ENCODE measurements around the gene ESPL1.
"Not testable (repeated sequence)": the region's sequence is repeated elsewhere in the genome, so short reads cannot be mapped to it uniquely, and the experiment has no call there.

The ESPL1 gene

GRCh38 chr12:53288322-53288721 is 20.2 kb downstream of the ESPL1 start:
- no peak overlapping the region for H3K4me3 ChIP-seq (ENCODE audit: low read depth, low read length)
- in situ Hi-C loops (cut with HindIII; ENCODE audit: low sequenced_read_pairs) = no loop called here
- DNase-seq (ENCODE audit: low read depth, low spot score) = no peak
- TF ChIP-seq, protein P1, sequence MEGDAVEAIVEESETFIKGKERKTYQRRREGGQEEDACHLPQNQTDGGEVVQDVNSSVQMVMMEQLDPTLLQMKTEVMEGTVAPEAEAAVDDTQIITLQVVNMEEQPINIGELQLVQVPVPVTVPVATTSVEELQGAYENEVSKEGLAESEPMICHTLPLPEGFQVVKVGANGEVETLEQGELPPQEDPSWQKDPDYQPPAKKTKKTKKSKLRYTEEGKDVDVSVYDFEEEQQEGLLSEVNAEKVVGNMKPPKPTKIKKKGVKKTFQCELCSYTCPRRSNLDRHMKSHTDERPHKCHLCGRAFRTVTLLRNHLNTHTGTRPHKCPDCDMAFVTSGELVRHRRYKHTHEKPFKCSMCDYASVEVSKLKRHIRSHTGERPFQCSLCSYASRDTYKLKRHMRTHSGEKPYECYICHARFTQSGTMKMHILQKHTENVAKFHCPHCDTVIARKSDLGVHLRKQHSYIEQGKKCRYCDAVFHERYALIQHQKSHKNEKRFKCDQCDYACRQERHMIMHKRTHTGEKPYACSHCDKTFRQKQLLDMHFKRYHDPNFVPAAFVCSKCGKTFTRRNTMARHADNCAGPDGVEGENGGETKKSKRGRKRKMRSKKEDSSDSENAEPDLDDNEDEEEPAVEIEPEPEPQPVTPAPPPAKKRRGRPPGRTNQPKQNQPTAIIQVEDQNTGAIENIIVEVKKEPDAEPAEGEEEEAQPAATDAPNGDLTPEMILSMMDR (IDR thresholded peaks at IDR 0.05; ENCODE audit: low read depth, low read length) = no peak

DNA sequence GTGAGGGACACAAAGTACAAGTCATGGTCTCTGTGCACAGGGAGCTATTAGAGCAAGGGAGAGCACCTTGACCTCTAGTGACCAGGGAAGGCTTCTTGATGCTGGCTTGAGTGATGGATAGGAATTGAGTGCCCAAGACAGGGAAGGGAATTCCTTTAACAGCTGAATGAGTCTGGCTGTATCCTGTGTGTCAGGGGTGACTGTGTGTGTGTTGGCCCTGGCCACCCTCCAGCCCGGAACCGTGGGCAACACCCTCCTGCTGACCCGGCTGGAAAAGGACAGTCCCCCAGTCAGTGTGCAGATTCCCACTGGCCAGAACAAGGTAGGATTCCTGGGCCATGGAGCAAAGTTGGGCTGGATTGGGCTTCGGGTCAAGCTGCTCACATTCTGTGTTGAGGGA is 21.8 kb downstream of the ESPL1 start:
- no peak overlapping the region for H3K4me3 ChIP-seq (ENCODE audit: low read depth, low read length)
- in situ Hi-C loops (cut with HindIII; ENCODE audit: low sequenced_read_pairs) = no loop called here
- DNase-seq (ENCODE audit: low read depth, low spot score) = no peak
- TF ChIP-seq, protein P1 (IDR thresholded peaks at IDR 0.05; ENCODE audit: low read depth, low read length) = no peak

DNA sequence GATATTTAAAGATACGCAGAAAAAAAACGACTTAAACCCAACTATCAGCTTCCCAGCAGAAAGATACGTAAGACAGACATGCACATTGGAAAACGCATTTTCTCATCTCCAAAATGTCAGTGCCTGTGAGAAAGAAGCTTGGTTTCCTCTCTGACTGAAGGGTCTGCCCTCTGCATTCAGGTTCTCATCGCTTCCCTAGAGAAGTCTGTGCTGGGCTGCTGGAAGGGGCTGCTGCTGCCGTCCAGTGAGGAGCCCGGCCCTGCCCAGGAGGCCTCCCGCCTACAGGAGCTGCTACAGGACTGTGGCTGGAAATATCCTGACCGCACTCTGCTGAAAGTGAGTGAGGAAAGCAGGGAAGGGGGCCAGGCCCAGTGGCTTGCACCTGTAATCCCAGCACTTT is 22.6 kb downstream of the ESPL1 start:
- no peak for DNase-seq (ENCODE audit: low read depth, low spot score)
- in situ Hi-C loops (cut with HindIII; ENCODE audit: low sequenced_read_pairs) = no loop called here
- TF ChIP-seq, protein P1 (IDR thresholded peaks at IDR 0.05; ENCODE audit: low read depth, low read length) = no peak
- no peak overlapping the region for H3K4me3 ChIP-seq (ENCODE audit: low read depth, low read length)

DNA sequence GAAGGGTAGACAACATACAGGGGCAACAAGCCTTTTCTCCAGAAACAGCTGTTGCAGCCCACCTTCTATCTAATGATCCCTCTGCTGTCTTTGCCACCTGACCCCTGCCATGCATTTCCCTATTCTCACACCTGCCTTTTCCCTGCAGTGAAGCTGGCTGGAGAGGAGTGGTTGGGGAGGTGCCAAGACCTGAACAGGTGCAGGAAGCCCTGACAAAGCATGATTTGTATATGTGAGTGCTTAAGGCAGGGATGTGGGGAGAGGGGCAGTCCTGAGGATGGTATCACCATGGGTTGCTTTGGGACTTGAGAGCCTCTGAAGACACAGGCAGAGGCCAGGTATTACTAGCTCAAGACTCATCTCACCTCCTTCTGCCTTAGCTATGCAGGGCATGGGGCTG is 24.3 kb downstream of the ESPL1 start:
- TF ChIP-seq, protein P1 (IDR thresholded peaks at IDR 0.05; ENCODE audit: low read depth, low read length) = no peak
- in situ Hi-C loops (cut with HindIII; ENCODE audit: low sequenced_read_pairs) = no loop called here
- H3K4me3 ChIP-seq (ENCODE audit: low read depth, low read length) = no peak overlapping the region
- DNase-seq (ENCODE audit: low read depth, low spot score) = no peak

DNA sequence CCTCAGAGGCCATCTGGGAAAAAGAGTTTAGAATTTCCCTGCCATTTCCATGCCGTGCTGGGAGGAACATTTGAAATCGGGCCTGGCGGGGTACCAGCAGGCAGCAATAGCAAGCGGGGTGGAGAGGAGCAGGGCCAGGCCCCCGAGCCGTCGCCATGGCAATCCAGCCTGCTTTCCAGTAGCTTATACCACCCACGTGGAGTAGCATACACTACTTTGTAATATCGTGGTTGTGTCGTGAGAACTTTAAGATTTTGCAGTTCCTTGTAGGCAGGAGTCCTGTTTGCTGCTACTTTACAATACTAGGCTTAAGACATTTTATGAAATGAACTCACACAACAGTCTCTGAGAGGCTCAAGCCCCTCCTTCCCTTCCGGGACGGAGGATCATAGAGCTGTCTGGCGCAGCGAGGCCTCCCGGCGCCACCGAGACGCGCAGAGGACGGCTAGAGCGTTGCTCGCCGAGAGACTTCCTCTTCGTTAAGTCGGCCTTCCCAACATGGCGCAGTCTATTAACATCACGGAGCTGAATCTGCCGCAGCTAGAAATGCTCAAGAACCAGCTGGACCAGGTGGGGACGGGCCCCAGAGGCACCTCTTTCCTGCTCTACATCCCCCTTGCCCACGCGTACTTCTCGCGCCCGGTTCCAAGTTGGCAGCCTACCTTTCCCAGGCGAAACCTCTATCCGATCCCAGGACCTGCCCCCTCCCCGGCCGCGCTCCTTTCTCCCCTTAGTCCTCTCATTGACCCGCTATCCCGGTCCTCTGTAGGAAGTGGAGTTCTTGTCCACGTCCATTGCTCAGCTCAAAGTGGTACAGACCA is 27.2 kb downstream of the ESPL1 start, which contains the start of gene PFDN5:
Gene PFDN5, plus strand, starts transcription at position 473 of the 821 bp plus-strand sequence. Its CDS starts 26 bp downstream, at position 499.
- in situ Hi-C loops (cut with HindIII; ENCODE audit: low sequenced_read_pairs) = no loop called here
- TF ChIP-seq, protein P1 (IDR thresholded peaks at IDR 0.05; ENCODE audit: low read depth, low read length) = no peak

DNA sequence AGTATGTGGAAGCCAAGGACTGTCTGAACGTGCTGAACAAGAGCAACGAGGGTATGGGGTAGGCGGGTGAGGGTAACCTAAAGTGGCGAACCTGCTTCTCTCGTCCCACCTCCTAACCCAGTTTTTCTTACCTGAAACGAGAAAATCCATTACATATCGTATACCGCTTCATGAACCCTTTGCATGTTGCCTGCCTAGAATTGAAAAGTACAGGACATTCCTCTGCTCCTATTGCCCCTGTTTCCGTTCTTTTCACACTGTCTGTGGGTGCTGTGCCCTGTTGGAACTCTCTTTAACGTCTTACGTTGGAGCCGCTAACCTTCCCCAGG is 27.8 kb downstream of the ESPL1 start:
- no peak for DNase-seq (ENCODE audit: low read depth, low spot score)
- in situ Hi-C loops (cut with HindIII; ENCODE audit: low sequenced_read_pairs) = no loop called here
- H3K4me3 ChIP-seq (ENCODE audit: low read depth, low read length) = peak overlapping the region; percentile 93
- TF ChIP-seq, protein P1 (IDR thresholded peaks at IDR 0.05; ENCODE audit: low read depth, low read length) = no peak

More for the DNA sequence above, 27.2 kb downstream of the ESPL1 start, which contains the start of gene PFDN5:
- DNase-seq (ENCODE audit: low read depth, low spot score) = peak; percentile 96
- H3K4me3 ChIP-seq (ENCODE audit: low read depth, low read length) = peak within 1 kb of the TSS; percentile 93

DNA sequence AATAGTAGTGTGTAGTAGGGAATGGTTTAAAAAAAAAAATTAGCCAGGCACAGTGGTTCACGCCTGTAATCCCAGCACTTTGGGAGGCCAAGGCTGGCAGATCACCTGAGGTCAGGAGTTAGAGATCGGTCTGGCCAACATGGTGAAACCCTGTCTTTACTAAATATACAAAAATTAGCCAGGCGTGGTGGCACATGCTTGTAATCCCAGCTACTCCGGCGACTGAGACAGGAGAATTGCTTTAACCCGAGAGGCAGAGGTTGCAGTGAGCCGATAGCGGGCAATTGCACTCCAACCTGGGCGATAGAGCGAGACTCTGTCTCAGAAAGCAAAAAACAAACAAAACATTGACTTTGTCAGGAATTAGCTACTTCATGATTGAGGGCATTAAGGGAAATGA is 29.0 kb downstream of the ESPL1 start:
- H3K4me3 ChIP-seq (ENCODE audit: low read depth, low read length); in situ Hi-C loops (cut with HindIII; ENCODE audit: low sequenced_read_pairs); DNase-seq (ENCODE audit: low read depth, low spot score): not testable (repeated sequence)
